ENCODE results near the gene DENND5B.

- TF ChIP-seq EZH2 (IDR thresholded peaks at IDR 0.05; ENCODE audit: low read depth), result no peak
- TF ChIP-seq CTCF (conservative IDR thresholded peaks at IDR 0.05), result no peak
These were observed 22.4 kb downstream of the DENND5B start for GRCh38 chr12:31568498-31568897.
